ENCODE results near the gene GLP2R.

Gene GLP2R

DNA sequence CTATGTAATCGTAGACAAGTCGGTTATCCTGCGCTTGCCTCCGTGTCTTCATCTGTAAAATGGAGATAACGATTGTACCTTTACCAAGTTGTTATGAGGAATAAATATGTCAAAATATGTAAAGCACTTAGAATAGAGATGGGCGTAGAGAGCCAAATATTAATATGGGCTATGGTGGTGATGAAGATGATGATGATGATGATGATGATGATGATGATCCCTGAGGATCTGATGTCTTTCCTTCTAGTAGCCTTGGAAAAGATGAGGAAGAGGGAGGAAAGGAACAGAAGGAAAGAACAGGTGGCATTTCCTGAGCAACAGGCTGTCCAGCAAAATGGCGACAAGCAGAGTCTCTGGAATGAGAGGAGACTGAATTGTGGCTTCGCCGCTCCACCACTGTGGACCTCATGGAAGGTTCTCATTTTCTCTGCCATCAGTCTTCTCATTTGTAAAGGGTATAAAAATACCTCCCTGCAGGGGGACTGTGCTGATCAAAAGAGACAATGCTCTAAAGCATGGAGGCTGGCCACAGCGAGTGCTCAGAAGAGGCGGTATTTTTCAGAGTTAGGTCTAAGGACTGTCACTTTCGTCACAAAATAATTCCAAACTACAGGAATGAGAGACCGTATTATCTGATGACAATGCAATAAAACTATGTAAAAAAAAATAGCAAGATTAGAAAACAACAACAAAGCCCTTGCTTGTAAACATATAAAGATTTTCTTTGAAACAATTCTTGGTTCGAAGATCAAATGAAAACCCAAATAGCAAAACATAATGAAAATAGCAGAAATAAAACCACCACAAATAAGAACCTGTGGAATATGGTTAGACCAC, 96.5 kb downstream of the GLP2R start:
- DNase-seq (ENCODE audit: low read depth), result no peak

DNA sequence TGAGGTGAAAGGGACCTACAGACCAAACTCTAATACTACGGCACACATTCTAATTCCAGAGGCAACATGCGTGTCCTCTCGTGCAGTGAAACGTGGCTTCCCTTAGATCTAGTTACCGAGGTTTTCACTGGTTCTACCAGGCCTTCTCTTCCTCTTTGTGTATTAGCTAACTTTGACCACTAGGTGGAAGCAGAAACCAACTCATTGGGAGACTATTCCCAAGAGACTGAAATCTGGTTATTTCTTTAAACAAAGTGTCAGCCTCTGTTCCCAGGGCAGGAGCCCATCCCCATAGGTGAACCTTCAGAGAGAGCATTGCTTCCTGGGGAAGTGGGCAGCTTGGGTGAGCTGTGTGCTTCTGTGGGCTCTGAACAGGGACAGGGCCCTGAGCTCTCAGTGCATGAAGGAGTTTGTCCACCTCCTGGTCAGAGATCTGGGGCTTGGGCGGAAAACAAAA, 99.0 kb downstream of the GLP2R start:
- peak; percentile 67 for DNase-seq (ENCODE audit: low read depth)

DNA sequence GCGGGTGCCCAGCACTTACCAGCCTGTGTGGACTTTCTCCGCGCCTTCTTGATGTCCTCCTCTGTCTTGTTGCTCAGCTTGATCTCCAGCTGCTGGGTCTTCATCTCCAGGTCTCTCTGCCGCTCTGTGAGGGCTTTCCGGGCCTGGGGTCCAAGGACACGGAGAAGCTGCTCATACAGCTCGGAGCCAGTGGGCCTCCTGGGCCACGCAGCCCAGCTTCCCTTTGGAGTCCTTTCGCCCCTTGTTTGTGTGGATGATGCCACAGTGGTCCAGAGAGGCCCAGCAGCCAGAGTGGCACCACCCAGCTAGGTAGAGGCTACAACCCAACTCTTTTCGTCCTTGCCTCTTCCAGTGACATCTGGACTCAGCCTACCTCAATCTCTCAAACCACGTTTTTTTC, 99.7 kb downstream of the GLP2R start:
- DNase-seq (ENCODE audit: low read depth), result no peak

DNA sequence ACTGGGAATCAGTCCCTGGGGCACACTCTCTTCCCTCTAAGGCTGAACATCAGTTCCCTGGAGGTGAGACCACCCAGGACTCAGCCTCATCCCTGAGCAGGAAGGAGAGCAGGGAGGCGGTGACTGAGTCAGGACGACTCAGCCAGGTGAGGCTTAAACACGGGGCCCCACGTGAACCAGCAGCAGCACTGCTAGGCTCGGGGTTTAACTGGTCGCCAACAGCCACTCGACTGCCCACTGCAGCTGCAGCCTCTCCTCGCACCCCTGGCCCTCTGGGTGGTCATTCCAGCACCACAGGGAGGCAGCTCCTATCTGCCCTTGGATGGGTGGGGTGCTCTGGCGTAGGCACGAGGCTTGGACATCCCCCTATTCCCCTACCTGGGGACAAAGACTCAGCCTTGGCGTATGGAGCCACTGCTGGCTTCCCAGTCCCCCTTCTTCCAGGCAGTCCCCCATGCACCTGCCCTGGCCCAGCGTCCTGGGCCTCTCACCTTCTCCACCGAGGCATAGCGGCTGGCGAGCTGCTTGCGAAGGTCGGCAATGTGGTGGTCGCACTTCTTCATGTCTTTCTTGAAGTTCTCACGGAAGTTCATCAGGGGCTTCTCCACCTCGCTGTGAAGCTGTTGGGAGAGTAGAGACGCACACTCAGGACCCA, 100.6 kb downstream of the GLP2R start:
- DNase-seq (ENCODE audit: low read depth), result no peak

DNA sequence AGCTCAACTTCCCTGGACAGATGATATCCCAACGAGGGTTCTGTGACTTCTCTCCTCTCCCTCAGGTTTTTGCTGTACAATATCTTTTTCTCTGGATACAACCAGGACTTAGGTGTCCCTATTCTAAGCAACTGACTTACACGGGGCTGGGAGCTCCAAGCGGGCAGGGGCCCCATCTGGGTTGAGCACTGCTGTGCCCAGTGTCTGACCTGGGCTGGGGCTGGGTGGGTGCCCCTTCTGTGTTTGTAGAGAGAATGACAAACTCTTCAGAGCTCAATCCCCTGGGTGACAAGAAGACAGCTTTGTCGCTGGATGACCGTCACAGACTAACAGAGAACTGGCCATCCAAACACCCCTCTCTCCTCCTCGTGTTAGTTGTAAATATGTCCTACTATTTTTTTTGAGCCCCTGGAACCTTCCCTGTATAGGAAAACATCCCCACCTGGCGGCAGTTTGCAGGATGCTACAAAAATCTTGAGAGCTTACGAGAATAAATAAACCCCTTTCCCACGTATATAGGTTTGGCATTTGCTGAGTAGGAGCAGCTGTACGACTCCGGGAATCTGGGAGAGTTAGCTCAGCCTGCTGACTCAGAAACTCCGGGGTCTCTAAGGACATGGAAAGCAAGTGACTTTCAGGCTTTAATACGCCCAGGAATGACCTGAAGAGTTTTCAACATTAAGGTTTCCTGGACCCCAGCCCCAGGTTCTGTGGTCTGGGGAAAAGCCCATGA, 103.0 kb downstream of the GLP2R start:
- DNase-seq (ENCODE audit: low read depth), result peak; percentile 61

DNA sequence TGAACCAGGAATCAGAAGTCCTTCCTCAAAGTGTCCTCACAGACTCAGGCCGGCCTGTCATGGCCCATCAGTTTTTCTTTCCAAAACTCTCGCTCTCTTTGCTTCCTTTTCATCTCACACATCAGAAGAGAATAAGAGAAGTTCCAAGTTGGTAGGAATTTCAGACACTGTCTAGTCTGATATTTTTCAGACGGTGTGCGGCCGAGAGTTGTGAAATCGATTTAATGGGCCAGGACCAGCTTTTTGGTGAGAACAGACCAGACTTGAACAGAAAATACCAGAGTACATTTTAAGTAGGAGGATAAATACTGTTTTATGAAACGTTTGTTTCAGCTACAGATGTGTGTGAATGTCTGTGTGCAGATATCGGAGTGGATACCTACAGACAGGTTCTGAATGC, 104.1 kb downstream of the GLP2R start:
- no peak for DNase-seq (ENCODE audit: low read depth)

DNA sequence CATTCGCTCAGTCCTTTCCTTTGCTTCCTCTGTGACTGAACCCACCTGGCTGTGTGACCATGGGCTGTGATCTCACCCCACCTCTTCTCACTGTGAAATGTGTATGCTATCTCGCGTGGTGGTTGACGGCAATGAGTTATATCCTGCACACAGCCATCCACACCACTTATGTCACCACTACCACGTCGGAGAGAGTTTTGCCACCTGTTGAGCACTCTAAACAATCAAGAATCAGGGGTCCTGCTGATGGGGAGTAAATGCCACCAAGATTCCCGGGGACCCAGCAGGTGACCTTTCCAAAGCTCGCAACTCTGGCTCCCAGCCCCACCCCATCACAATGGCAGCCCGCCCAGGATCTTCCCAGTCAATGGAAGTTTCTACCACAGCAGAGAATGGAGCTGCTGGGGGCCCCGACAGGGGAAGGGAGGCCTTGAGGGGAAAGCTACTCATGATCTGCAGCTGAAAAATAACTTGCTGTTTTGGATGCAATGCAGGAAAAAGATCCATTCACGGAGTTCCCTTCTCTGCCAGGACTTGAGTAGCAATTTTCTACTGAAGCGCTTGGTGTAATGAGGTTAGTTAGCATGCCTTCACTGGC, 105.5 kb downstream of the GLP2R start:
- no peak for DNase-seq (ENCODE audit: low read depth)

DNA sequence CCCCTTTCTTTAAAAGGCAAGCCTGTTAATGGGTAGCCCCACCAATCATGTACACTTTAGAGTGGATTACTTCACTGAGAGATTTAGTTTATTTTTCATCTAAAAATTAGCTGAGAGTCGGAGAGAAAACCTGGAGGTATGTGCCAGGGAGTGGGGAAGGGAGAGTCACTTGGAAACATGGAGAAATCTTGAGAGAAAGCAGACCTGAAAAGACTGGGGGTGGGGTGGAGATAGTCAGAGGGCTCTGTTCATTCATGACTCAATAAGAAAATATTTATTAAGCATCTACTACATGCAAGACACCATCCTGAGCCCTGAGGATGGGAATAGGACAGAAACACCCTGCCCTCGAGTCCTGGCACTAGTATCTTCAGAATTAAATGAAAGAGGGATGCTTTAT, 106.8 kb downstream of the GLP2R start:
- no peak for DNase-seq (ENCODE audit: low read depth)

DNA sequence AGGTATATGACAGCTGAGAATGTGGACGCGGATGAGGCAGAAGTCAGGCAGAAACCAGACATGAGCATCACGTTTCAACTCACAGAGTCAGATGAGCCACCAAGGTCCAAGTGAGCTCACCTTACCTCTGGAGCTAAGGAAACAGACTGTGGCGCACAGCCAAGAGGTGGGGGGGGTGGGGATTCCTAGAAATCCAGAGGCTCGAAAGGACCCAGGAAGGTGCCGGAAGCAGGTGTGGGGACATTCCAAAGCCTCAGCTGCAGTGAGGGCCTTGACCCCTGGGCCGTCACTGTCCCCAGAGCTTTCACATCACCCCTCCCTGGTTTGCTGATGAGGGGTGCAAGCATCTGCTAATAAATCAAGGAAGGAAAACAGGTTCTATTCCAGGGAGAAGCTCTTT, 108.6 kb downstream of the GLP2R start:
- no peak for DNase-seq (ENCODE audit: low read depth)

DNA sequence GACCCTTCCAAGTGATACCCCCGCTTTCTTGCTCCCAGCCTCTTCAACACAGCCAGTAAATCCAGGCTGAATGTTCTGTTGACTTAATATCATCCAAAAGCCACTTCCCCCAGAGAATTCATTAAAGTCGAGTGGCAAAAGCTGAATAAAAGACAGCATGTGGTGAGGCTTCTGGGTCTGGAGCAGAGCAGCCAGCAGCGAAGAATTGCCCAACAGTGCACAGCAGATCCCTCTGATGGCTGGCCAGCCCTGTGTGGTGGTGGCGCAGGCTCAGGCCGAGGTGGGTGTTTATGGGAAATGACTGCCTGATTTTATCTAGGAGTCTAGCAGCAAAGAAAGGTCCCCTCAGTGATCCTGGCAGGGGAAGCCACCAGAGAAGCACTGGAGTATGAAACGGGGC, 109.7 kb downstream of the GLP2R start:
- no peak for DNase-seq (ENCODE audit: low read depth)

DNA sequence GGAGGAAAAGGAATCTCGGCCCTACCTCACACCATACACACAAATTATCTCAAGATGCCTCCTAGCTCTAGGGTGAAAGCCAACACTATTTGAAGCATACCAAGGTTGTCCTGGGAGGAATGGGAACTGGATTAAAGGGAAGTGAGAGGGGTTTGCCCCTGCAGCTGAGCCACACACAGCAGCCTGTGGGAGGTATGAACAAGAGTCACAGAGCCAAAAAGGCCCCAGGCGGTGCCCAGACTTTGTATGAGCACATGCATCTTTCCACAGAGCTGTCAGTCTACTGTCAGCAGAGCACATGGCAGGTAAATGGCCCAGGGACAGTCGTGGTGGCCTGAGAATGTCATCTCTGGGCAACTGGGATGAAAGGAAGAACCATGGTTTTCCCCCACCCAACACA, 110.4 kb downstream of the GLP2R start:
- DNase-seq (ENCODE audit: low read depth), result no peak

DNA sequence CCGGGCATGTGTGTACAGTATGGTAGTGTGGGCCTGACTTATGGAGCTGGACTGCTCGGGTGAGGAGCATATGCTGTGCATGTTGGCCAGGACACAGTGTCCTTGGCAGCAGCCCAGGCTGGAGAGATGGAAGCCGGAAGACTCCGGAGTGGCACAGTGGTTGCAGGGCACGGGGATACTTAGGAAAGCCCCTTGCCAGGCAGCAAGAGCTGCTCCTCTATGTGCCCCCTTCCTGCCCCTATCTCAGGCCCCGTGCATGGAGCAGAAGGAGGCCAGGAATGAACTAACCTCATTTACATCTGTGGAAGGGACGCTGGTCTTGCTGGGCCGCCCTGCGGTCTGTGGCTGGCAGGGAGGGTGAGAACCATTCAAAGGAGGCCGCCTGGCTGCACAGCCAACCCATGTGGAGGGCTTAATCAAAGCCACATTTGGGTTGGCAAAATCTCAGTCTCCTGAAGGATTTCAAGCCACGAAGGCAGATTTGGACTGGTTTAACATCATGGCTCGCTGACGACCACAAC, 111.6 kb downstream of the GLP2R start:
- no peak for DNase-seq (ENCODE audit: low read depth)

DNA sequence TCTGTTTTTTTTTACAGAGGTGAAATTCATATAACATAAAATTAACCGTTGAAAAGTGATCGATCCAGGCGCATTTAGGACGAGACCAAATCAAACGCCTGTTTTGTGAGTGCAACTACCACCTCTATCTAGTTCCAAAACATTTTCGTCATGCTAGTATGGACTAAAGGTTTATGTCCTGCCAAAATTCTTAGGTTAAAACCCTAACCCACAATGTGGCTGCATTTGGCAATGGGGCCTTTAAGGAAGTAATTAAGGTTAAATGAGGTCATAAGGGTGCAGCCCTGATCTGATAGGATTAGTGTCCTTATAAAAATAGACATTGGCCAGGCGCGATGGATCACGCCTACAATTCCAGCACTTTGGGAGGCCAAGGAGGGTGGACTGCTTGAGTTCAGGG, 112.2 kb downstream of the GLP2R start:
- DNase-seq (ENCODE audit: low read depth), result no peak

DNA sequence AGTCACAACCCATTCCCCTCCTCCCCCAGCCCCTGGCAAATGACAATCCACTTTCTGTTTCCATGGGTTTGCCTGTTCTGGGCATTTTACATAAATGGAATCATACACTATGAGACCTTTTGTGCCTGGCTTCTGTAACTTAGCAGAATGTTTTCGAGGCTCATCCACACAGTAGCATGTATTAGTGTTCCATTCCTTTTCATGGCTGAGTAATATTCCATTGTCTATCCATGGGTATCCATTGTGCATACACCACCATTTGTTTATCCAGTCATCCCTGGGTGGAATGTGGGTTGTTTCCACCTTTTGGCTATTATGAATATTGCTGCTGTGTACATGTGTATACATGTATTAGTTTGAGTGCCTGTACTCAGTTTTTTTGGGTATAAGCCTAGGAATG, 113.0 kb downstream of the GLP2R start:
- DNase-seq (ENCODE audit: low read depth), result no peak

DNA sequence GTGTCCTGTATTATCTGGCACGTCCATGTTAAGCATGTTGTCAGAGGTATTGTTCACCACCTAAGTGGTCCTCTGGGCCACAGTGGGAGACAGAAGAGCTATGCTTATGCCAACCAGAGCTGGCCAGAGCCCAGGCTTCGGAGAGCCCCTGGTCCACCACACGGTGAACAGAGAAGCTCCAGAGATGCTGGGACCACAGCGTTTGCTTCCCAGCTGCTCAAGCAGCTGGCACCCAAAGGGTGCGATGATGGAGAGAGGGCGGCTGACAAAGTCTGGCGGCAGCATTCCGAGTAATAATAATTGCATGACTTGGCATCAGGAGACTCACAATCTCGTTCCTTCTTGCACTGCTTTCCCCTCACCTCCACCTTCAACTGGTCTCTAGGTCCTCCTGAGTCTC, 115.1 kb downstream of the GLP2R start:
- no peak for DNase-seq (ENCODE audit: low read depth)

DNA sequence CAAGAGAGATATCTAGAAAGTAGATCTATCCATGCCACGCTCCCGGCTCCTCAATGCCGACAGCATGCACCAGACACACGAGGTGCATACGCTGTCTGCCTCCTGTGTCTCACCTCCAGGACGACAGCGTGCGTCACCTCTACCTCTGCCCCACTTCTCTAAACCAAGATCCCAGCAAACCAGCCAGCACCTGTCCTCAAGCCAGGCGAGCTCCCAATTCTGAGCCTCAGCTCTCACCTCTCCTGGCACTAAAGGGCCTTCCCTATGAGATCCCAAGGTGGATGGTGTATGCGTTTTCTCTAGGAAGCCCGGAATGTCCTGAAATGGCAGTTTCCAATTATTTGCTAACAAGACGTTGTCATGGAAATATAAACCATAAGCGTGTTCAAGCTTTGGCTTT, 115.6 kb downstream of the GLP2R start:
- no peak for DNase-seq (ENCODE audit: low read depth)
